IPS DF 6.9 (cell line): Measurements from ENCODE around the gene WDR7.

Source experiments
- DNase-seq: peaks from one replicate; pipeline ENCODE4 v3.0.0-alpha.2; 2013; ENCODE audit warnings: low read depth, low spot score
- H3K27ac ChIP-seq: one replicate; pipeline ENCODE4 v1.5.1; 2013; ENCODE audit warnings: low read length, control low read depth
- H3K27me3 ChIP-seq: 2 replicates; pipeline ENCODE4 v1.6.1; 2013; ENCODE audit warnings: mild to moderate bottlenecking, low read length; ENCODE audit not compliant: control insufficient read depth, insufficient read depth
- H3K36me3 ChIP-seq: 2 replicates; pipeline ENCODE4 v1.6.1; 2013; ENCODE audit warnings: low read length; ENCODE audit not compliant: control insufficient read depth, insufficient read depth
- H3K4me1 ChIP-seq: 2 replicates; pipeline ENCODE4 v1.6.1; 2013; ENCODE audit warnings: low read length; ENCODE audit not compliant: control insufficient read depth, insufficient read depth
- H3K4me3 ChIP-seq: 2 replicates; pipeline ENCODE4 v1.5.1; 2013; ENCODE audit warnings: mild to moderate bottlenecking, low read length
- H3K9me3 ChIP-seq: 2 replicates; pipeline ENCODE4 v1.6.1; 2013; ENCODE audit warnings: low read length, inconsistent platforms; ENCODE audit not compliant: control insufficient read depth, insufficient read depth
- whole genome bisulfite sequencing: extraction: QIAGEN DNeasy Blood & Tissue Kit; methylation state at CpG from one replicate; pipeline ENCODE4 v1.1.7; 2013; ENCODE audit warnings: mixed read lengths, missing lambda C conversion rate; ENCODE audit not compliant: insufficient read length, insufficient coverage; 5-methylcytosine and 5-hydroxymethylcytosine counted together

The WDR7 gene

DNA sequence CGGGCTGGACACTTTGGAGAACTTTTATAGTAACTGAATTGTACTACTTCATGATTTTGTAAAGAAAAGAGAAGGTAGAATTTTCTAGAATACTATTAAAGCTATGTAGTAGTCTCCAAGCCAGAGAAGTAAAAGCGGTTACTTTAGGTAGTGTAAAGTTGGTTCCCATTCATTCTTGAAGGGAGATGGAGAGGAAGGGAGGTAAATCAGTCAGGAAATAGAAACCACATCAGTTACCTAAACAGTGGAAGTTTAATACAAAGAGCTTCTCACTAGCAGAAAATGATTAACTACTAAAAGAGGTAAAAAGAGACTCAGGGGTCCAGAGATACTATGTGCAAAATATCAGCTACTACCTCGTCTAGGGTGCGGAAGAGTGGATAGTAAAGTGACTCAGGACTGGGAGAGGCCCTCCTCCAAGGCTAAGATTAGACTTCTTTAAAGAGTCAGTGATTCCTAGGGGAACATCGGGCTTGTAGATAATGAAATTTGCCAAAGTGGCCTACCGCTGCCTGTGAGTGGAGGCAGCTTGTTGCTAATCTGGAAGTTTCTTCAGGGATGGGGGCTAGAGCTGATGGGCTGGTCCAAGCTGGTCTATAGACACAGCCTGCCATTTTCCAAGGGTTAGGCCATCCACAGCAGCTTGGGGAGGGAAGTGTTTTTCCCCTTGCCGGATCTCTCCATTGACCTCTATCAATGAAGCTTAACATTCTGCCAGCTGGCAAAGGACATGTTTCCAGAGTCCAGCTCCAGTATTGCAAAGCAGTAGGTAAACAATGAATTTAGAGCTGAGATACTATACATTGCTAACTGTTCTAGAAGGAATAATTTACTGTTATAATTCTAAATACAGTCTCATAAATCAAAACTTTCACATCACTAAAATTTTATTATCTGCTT, 249.3 kb downstream of the WDR7 start:
- no peaks in the 10 kb centered on the region for H3K27me3 ChIP-seq
- no peak for DNase-seq
- H3K36me3 ChIP-seq, result no peaks in the 10 kb centered on the region
- no peaks in the 10 kb centered on the region for H3K9me3 ChIP-seq
- no peak overlapping the region for H3K27ac ChIP-seq
- H3K4me3 ChIP-seq, result no peak overlapping the region
- WGBS, result no CpG with 5 or more reads among the region's 7 CpGs
- H3K4me1 ChIP-seq, result no peaks in the 10 kb centered on the region

DNA sequence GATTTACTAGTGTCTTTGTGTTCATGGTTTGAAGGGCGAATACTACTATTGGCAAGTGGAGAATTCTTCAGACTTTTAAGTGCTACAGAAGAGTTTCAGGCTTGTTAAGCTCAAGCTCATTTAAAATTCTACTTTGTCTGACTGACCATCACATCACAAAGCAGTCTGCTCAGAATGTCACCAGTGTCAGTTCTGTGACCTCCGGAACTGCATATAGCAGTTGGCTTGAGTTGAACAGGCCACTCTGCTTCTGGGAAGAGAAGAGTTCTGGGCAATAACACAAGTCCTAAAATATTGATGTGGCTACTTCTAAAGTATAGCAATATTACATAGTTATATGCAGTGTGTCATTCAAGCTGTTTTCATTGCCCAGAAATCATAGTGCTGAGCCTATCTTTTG, 250.8 kb downstream of the WDR7 start:
- H3K36me3 ChIP-seq, result no peaks in the 10 kb centered on the region
- WGBS, result no CpG with 5 or more reads among the region's 2 CpGs
- no peak overlapping the region for H3K4me3 ChIP-seq
- no peaks in the 10 kb centered on the region for H3K27me3 ChIP-seq
- no peak overlapping the region for H3K27ac ChIP-seq
- no peaks in the 10 kb centered on the region for H3K4me1 ChIP-seq
- no peak for DNase-seq
- no peaks in the 10 kb centered on the region for H3K9me3 ChIP-seq

DNA sequence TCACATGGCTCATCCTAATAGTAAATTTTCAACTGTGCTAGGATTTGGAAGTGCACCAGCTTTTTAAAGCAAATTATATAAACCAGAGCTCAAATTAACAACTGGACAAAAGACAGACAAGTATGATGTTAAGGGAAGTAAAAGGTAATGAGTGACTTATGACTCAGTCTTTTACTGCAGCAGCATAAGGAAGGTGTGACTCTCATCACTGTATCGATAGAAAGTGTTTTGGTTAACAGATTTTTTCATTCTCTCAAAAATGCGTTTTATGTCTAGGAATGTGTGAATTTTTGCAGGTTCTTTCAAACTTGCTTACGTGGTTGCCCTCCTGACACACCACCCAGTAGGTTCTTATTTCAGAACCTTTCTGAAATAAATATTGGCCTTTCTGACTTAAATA, 251.5 kb downstream of the WDR7 start:
- no peaks in the 10 kb centered on the region for H3K4me1 ChIP-seq
- no peaks in the 10 kb centered on the region for H3K9me3 ChIP-seq
- no peaks in the 10 kb centered on the region for H3K36me3 ChIP-seq
- no peak overlapping the region for H3K27ac ChIP-seq
- no peaks in the 10 kb centered on the region for H3K27me3 ChIP-seq
- no peak overlapping the region for H3K4me3 ChIP-seq
- no CpG with 5 or more reads among the region's 3 CpGs for WGBS
- no peak for DNase-seq

DNA sequence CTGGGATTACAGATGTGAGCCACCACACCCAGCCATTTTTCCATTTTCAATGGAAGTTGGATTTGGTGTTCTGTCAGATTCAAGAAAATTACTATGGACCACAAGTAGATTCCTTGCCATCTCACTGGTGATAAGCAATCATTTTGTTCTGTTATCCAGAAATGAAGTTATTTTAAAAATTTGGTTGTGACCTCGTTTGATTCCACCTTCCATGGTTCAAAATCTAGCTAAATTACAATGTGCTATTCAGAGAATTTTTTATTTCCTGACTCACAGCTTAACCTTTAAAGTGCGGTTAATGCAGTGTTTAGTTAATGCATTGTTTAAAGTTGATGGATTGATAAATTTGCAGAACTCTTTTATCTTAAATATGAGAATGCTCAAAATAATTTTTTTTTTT, 252.5 kb downstream of the WDR7 start:
- no peaks in the 10 kb centered on the region for H3K9me3 ChIP-seq
- H3K4me3 ChIP-seq, result no peak overlapping the region
- no peak for DNase-seq
- no peaks in the 10 kb centered on the region for H3K4me1 ChIP-seq
- no peaks in the 10 kb centered on the region for H3K27me3 ChIP-seq
- H3K27ac ChIP-seq, result no peak overlapping the region
- WGBS, result no CpG with 5 or more reads among the region's 2 CpGs
- no peaks in the 10 kb centered on the region for H3K36me3 ChIP-seq

DNA sequence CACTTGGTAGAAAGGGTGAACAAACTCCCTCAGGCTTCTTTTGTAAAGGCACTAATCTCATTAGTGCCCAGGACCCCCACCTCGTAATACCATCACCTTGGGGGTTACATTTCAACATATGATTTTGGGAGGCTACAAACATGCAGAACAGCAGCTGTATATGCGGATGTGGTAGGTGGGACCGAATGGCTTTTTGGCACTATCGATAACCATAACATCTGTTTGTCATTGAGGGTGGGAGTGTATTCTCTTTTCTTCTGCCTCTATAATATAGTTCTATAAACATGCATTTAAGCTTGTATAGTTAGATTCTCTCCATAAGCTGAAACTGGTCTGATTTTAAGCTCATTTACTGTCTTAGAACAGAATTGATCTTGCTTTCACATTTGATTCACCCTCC, 256.6 kb downstream of the WDR7 start:
- Histone ChIP-seq H3K27ac (no peak overlapping the region), H3K4me3 (no peak overlapping the region), H3K4me1 (no peaks in the 10 kb centered on the region), H3K9me3 (no peaks in the 10 kb centered on the region), H3K27me3 (no peaks in the 10 kb centered on the region), H3K36me3 (no peaks in the 10 kb centered on the region)
- DNase-seq, result no peak
- no CpG with 5 or more reads among the region's 4 CpGs for WGBS

DNA sequence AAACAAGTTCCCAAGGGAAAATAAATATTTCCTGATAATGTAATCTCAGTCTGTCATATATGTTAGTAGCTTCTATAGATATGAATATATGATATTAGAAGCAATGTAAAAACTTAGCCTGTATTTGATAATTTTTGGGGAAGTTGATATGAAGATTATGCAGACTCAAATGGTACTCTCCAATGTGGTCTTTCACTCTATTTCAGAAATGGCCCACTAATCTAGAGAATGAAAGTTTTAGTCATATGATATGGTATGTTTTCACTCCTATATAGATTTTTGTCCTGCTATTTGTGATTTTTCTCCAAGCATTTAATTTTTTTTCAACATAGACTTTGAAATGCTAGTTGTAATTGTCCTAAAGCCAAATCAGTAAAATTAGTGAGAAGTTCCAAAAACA, 259.1 kb downstream of the WDR7 start:
- Histone ChIP-seq H3K27ac (no peak overlapping the region), H3K4me1 (no peaks in the 10 kb centered on the region), H3K4me3 (no peak overlapping the region), H3K9me3 (no peaks in the 10 kb centered on the region), H3K36me3 (no peaks in the 10 kb centered on the region), H3K27me3 (no peaks in the 10 kb centered on the region)
- no peak for DNase-seq

DNA sequence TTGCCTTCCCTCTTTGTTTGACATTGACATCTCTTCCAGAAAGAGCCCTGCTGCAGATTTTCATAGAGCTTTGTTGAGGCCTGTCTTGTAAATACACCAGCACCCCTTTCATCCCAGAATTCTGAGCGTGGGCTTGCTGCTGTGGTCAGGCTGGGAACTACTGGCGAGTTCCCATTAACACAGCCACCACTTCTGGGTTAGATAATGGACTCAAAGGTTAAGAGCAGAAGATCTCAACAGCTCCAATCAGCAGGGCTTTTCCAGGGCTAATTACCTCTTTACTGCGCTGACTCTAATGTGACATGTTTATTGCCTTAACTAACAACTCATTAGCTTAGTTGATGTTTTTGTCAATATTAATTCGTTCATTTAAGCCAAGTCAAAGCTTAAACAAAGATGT, 259.8 kb downstream of the WDR7 start:
- no peaks in the 10 kb centered on the region for H3K36me3 ChIP-seq
- WGBS, result no CpG with 5 or more reads among the region's 4 CpGs
- H3K27me3 ChIP-seq, result no peaks in the 10 kb centered on the region
- no peaks in the 10 kb centered on the region for H3K9me3 ChIP-seq
- no peak for DNase-seq
- no peak overlapping the region for H3K4me3 ChIP-seq
- no peak overlapping the region for H3K27ac ChIP-seq
- no peaks in the 10 kb centered on the region for H3K4me1 ChIP-seq

DNA sequence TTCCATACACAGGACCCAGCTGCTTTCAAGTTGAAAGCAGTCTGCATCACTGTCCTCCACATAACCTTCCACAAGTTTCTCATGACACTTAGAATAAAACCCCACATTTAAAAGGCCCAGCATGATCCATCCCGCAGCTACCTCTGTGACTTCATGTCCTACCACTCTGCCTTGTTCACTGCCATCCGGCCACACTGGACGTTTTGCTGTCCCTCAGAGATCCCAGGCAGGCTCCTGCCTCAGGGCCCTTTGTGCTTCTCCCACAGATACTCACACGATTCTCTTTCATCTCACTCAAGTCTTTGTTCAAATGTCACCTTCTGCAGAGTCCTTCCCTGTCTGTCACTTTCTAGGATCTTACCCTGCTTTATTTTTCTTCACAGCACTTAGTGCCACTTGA, 262.8 kb downstream of the WDR7 start:
- Histone ChIP-seq H3K4me3 (no peak overlapping the region), H3K27me3 (no peaks in the 10 kb centered on the region), H3K9me3 (no peaks in the 10 kb centered on the region), H3K27ac (no peak overlapping the region), H3K36me3 (no peaks in the 10 kb centered on the region), H3K4me1 (no peaks in the 10 kb centered on the region)
- no CpG with 5 or more reads among the region's 4 CpGs for WGBS
- no peak for DNase-seq

DNA sequence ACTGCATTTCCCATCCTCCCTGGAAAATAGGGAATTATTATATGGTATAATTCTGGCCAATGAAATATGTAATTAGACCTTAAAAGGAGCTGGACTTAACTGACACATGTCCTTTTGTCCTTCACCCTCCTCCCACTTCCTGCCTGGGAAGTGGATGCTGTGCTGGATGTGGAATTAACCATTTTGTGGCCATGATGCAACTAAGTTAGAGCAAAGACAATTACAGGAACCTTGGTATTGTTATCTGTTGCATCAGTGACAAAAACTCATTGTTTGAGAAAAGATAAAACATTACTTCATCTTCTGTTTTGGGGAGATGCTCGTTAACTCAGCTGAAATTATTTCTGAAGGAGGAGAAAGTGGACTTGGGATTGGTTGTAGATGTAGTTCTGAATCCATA, 268.0 kb downstream of the WDR7 start:
- no peak overlapping the region for H3K4me3 ChIP-seq
- no peaks in the 10 kb centered on the region; the same call in 1 of the 2 replicates for H3K27me3 ChIP-seq
- DNase-seq, result no peak
- H3K4me1 ChIP-seq, result no peaks in the 10 kb centered on the region; the same call in 1 of the 2 replicates
- no peaks in the 10 kb centered on the region for H3K36me3 ChIP-seq
- H3K27ac ChIP-seq, result no peak overlapping the region
- no peaks in the 10 kb centered on the region for H3K9me3 ChIP-seq
- no CpG with 5 or more reads among the region's 1 CpG for WGBS

DNA sequence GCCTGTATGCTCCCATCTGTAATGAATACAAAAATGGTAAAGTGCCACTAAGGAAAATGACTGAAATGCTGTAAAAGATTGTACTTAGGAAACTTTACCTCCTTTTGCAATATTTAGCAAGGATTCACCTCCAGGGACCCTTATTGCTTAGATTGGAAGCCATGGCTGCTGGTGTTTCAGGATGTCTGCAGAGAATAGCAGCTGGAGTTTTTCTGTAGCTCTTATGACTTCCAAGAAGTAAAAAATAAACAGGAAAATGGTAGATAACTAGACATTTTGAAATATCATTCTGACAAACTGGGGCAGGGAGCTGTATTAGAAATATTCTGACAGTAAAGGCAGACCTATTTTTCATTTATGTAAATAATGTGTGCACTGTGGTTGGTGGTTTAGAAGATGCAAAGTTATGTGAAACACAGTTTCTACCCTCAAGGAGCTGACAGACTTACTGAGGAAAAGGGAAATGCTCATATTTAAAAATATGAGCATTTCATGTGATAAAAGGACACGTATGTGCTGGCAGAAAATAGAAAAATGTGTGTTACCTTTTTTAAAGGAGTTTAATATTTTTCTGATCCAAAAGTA, 270.8 kb downstream of the WDR7 start:
- no peaks in the 10 kb centered on the region for H3K36me3 ChIP-seq
- no peak overlapping the region for H3K27ac ChIP-seq
- no peaks in the 10 kb centered on the region; the same call in 1 of the 2 replicates for H3K27me3 ChIP-seq
- no CpG with 5 or more reads among the region's 1 CpG for WGBS
- no peaks in the 10 kb centered on the region for H3K9me3 ChIP-seq
- no peaks in the 10 kb centered on the region; the same call in 1 of the 2 replicates for H3K4me1 ChIP-seq
- DNase-seq, result no peak
- no peak overlapping the region for H3K4me3 ChIP-seq

DNA sequence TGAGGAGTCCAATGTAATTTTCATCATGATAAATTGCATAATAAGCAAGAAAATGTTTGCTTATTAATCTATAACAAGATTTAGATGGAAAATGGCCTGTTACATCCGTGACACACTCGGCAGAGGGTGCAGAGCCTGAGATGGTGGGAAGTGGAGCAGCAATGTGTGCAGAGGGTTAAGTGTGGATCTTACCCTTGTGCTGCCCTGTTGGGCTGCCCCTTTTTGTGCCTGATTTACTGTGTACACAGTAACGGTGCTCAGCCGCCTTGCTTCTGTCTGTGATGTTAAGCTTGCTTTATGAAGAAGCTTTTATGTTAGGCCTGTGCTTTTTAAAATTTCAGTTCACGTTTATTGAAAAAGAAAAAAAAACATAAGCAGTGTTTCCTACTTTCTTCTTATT, 275.6 kb downstream of the WDR7 start:
- Histone ChIP-seq H3K27ac (no peak overlapping the region), H3K36me3 (no peaks in the 10 kb centered on the region), H3K4me1 (no peaks in the 10 kb centered on the region), H3K9me3 (no peaks in the 10 kb centered on the region), H3K4me3 (no peak overlapping the region), H3K27me3 (no peaks in the 10 kb centered on the region; the same call in 1 of the 2 replicates)
- no peak for DNase-seq
- no CpG with 5 or more reads among the region's 5 CpGs for WGBS
